H9 (cell line): Measurements from ENCODE around the gene UFSP2. TPM values are rescaled to one million over a fixed set of nuclear protein-coding genes. Genes with fewer than 3 reads are reported as not detected.

Experiments
- DNase-seq: peaks from one replicate; pipeline ENCODE4 v3.0.0-alpha.2; 2017
- H2AFZ ChIP-seq: one replicate; pipeline ENCODE4 v1.6.1; 2013; ENCODE audit warnings: mild to moderate bottlenecking, low read length, control low read depth, moderate library complexity
- H2AK5ac ChIP-seq: 2 replicates; pipeline ENCODE4 v1.6.1; 2013; ENCODE audit warnings: low read length, control low read depth, mixed read lengths; ENCODE audit not compliant: insufficient read length
- H2BK120ac ChIP-seq: one replicate; pipeline ENCODE4 v1.6.1; 2013; ENCODE audit warnings: low read depth, mild to moderate bottlenecking, low read length, control low read depth, inconsistent platforms; ENCODE audit not compliant: poor library complexity, severe bottlenecking
- H2BK12ac ChIP-seq: 2 replicates; pipeline ENCODE4 v1.6.1; 2013; ENCODE audit warnings: low read length, control low read depth, mixed read lengths, low read depth; ENCODE audit not compliant: insufficient read length
- H2BK15ac ChIP-seq: 2 replicates; pipeline ENCODE4 v1.6.1; 2013; ENCODE audit warnings: low read depth, low read length, control low read depth
- H2BK20ac ChIP-seq: one replicate; pipeline ENCODE4 v1.6.1; 2013; ENCODE audit warnings: low read depth, mild to moderate bottlenecking, low read length, control low read depth, inconsistent platforms; ENCODE audit not compliant: poor library complexity, severe bottlenecking
- H2BK5ac ChIP-seq: 2 replicates; pipeline ENCODE4 v1.6.1; 2013; ENCODE audit warnings: low read length, control low read depth, mixed read lengths; ENCODE audit not compliant: insufficient read length
- H3K14ac ChIP-seq: 2 replicates; pipeline ENCODE4 v1.6.1; 2013; ENCODE audit warnings: low read length, control low read depth; ENCODE audit not compliant: insufficient read depth
- H3K18ac ChIP-seq: 2 replicates; pipeline ENCODE4 v1.6.1; 2013; ENCODE audit warnings: low read depth, mild to moderate bottlenecking, mixed read lengths, low read length, control low read depth; ENCODE audit not compliant: insufficient read length
- H3K23ac ChIP-seq: 2 replicates; pipeline ENCODE4 v1.6.1; 2013; ENCODE audit warnings: low read length, control low read depth, mixed read lengths, low read depth; ENCODE audit not compliant: insufficient read length
- H3K23me2 ChIP-seq: 2 replicates; pipeline ENCODE4 v1.6.1; 2013; ENCODE audit warnings: low read depth, mild to moderate bottlenecking, mixed read lengths, low read length, control low read depth; ENCODE audit not compliant: insufficient read length, poor library complexity, severe bottlenecking
- H3K27ac ChIP-seq: 2 replicates; pipeline ENCODE4 v1.5.1; 2013; ENCODE audit warnings: low read length, control low read depth, mixed read lengths, low read depth; ENCODE audit not compliant: insufficient read length
- H3K27me3 ChIP-seq: 2 replicates; pipeline ENCODE4 v1.6.1; 2013; ENCODE audit warnings: low read length, control low read depth, inconsistent platforms; ENCODE audit not compliant: insufficient read depth
- H3K4ac ChIP-seq: 2 replicates; pipeline ENCODE4 v1.6.1; 2013; ENCODE audit warnings: low read depth, mild to moderate bottlenecking, control low read depth, inconsistent platforms, low read length, moderate library complexity
- H3K4me1 ChIP-seq: 2 replicates; pipeline ENCODE4 v1.6.1; 2013; ENCODE audit warnings: low read length, control low read depth, inconsistent platforms; ENCODE audit not compliant: insufficient read depth
- H3K4me2 ChIP-seq: 2 replicates; pipeline ENCODE4 v1.6.1; 2013; ENCODE audit warnings: low read length, control low read depth, mixed read lengths; ENCODE audit not compliant: insufficient read length, insufficient read depth
- H3K56ac ChIP-seq: 2 replicates; pipeline ENCODE4 v1.6.1; 2013; ENCODE audit warnings: low read depth, mild to moderate bottlenecking, mixed read lengths, low read length, control low read depth; ENCODE audit not compliant: insufficient read length
- H3K79me1 ChIP-seq: 2 replicates; pipeline ENCODE4 v1.6.1; 2013; ENCODE audit warnings: low read depth, mild to moderate bottlenecking, moderate library complexity, low read length, control low read depth, inconsistent platforms; ENCODE audit not compliant: insufficient read depth, poor library complexity, severe bottlenecking
- H3K79me2 ChIP-seq: 2 replicates; pipeline ENCODE4 v1.6.1; 2013; ENCODE audit warnings: low read length, control low read depth, inconsistent platforms; ENCODE audit not compliant: insufficient read depth
- H3K9ac ChIP-seq: 2 replicates; pipeline ENCODE4 v1.6.1; 2013; ENCODE audit warnings: low read length, control low read depth, mixed read lengths; ENCODE audit not compliant: insufficient read length; ENCODE audit errors: extremely low read depth
- H3K9me3 ChIP-seq: one replicate; pipeline ENCODE4 v1.6.1; 2013; ENCODE audit warnings: low read depth, low read length, inconsistent platforms; ENCODE audit not compliant: control insufficient read depth
- H3T11ph ChIP-seq: one replicate; pipeline ENCODE4 v1.6.1; 2013; ENCODE audit warnings: mild to moderate bottlenecking, low read length, control low read depth, inconsistent platforms
- H4K20me1 ChIP-seq: one replicate; pipeline ENCODE4 v1.6.1; 2013; ENCODE audit not compliant: control insufficient read depth, insufficient read length, insufficient read depth
- H4K5ac ChIP-seq: 2 replicates; pipeline ENCODE4 v1.6.1; 2013; ENCODE audit warnings: low read depth, mild to moderate bottlenecking, mixed read lengths, low read length, control low read depth; ENCODE audit not compliant: insufficient read length
- H4K8ac ChIP-seq: replicated peaks from 2 replicates; pipeline ENCODE4 v1.6.1; 2013; ENCODE audit warnings: low read length, control low read depth, mixed read lengths, low read depth; ENCODE audit not compliant: insufficient read length
- H4K91ac ChIP-seq: 2 replicates; pipeline ENCODE4 v1.6.1; 2013; ENCODE audit warnings: low read depth, mild to moderate bottlenecking, moderate library complexity, mixed read lengths, low read length, control low read depth; ENCODE audit not compliant: insufficient read length
- H3K27ac Mint-ChIP-seq, 3 experiments: 2 replicates in 2 of 3; 3 replicates in 1 of 3; pipeline ENCODE4 v1.8.0; 2020 to 2021; ENCODE audit warnings: mixed read lengths in 3 of 3, mild to moderate bottlenecking in 1 of 3, moderate library complexity in 1 of 3
- H3K27me3 Mint-ChIP-seq: 2 replicates; pipeline ENCODE4 v1.8.0; 2021; ENCODE audit warnings: low read depth, mild to moderate bottlenecking, moderate library complexity, mixed read lengths
- H3K36me3 Mint-ChIP-seq, 3 experiments: 2 replicates in 2 of 3; 3 replicates in 1 of 3; pipeline ENCODE4 v1.8.0; 2020 to 2021; ENCODE audit warnings: low read depth in 3 of 3, mixed read lengths in 3 of 3; ENCODE audit not compliant: insufficient read depth in 1 of 3
- H3K4me1 Mint-ChIP-seq, 2 experiments: 2 replicates each; pipeline ENCODE4 v1.8.0; 2020; ENCODE audit warnings: mixed read lengths in 2 of 2
- H3K4me3 Mint-ChIP-seq, 2 experiments: 2 replicates in 1 of 2; 3 replicates in 1 of 2; pipeline ENCODE4 v1.8.0; 2020 to 2021; ENCODE audit warnings: mild to moderate bottlenecking in 2 of 2, mixed read lengths in 2 of 2, moderate library complexity in 1 of 2
- H3K9me3 Mint-ChIP-seq, 2 experiments: 2 replicates in 1 of 2; 3 replicates in 1 of 2; pipeline ENCODE4 v1.8.0; 2020; ENCODE audit warnings: mild to moderate bottlenecking in 2 of 2, mixed read lengths in 2 of 2, moderate library complexity in 1 of 2
- CTCF ChIP-seq: fragments of 200-600 bp; sonication (generic); conservative IDR thresholded peaks from 3 replicates; pipeline ENCODE4 v1.8.0; 2021; ENCODE audit warnings: antibody characterized with exemption, mild to moderate bottlenecking
- WGBS: extraction: QIAGEN DNeasy Blood & Tissue Kit; methylation state at CpG from one replicate; pipeline ENCODE4 v1.1.7; 2013; ENCODE audit warnings: missing lambda C conversion rate, low lambda C conversion rate, mixed read lengths; ENCODE audit not compliant: insufficient read length; ENCODE audit errors: extremely low coverage; 5-methylcytosine and 5-hydroxymethylcytosine counted together
- total RNA-seq: library from RNA; stranded (reverse); gene quantifications from 2 replicates; pipeline ENCODE4 v1.2.1, GENCODE V29; 2021

UFSP2 gene
- total RNA-seq, 1 experiment from 2014 or later, result 41.1 TPM

- Mint-ChIP-seq H3K4me1 (peaks cover 7 to 10% of the 10 kb centered on the region in 2 experiments; a peak in 3 of 4 replicates), H3K27me3 (no peaks in the 10 kb centered on the region), H3K4me3 (no peak overlapping the region), H3K9me3 (no peaks in the 10 kb centered on the region), H3K27ac (0 out of 7 replicates have a peak overlapping the region, but pooled peaks of 1 of the 3 experiments have one; percentile 24), H3K36me3 (peaks cover 1 to 28% (median 11%) of the 10 kb centered on the region in 3 experiments; a peak in 4 of 7 replicates)
- Histone ChIP-seq H2BK5ac (no peak overlapping the region), H4K91ac (no peak overlapping the region), H3K27ac (no peak overlapping the region), H2BK120ac (no peak overlapping the region), H4K20me1 (no peaks in the 10 kb centered on the region), H4K8ac (no peak overlapping the region), H3K9ac (no peak overlapping the region), H2BK12ac (no peak overlapping the region), H2AK5ac (no peak overlapping the region), H3K79me2 (no peaks in the 10 kb centered on the region), H3K56ac (no peak overlapping the region), H3K4ac (no peak overlapping the region), H2BK20ac (no peak overlapping the region), H3K23me2 (no peaks in the 10 kb centered on the region), H4K5ac (no peak overlapping the region), H2AFZ (no peak overlapping the region), H2BK15ac (no peak overlapping the region), H3K27me3 (no peaks in the 10 kb centered on the region), H3T11ph (no peak overlapping the region), H3K18ac (no peak overlapping the region), H3K23ac (no peak overlapping the region), H3K4me1 (no peaks in the 10 kb centered on the region; the same call in 1 of the 2 replicates), H3K79me1 (no peaks in the 10 kb centered on the region), H3K4me2 (no peak overlapping the region), H3K9me3 (no peaks in the 10 kb centered on the region), H3K14ac (no peak overlapping the region)
- WGBS, result no CpG with 5 or more reads among the region's 5 CpGs
- no peak for TF ChIP-seq CTCF
- DNase-seq, result no peak
Measured at GRCh38 chr4:185364886-185365285, 60.9 kb downstream of the UFSP2 start.
